Psoas muscle (tissue), 8 donors: ENCODE results near the gene ADCY10. TPM values are rescaled to one million over a fixed set of nuclear protein-coding genes. Genes with fewer than 3 reads are reported as not detected.

Source experiments
- ATAC-seq, 4 donors: fragments of 200-7000 bp; cut with Tn5 transposase; one replicate each; pipeline ENCODE4 v1.9.1; 2020; ENCODE audit warnings: moderate library complexity in 3 of 4, mild to moderate bottlenecking in 2 of 4
- DNase-seq, 2 donors: peaks; one replicate each; pipeline ENCODE4 v3.0.0-alpha.2; 2020
- H3K27ac ChIP-seq: fragments of 200-600 bp; one replicate; pipeline ENCODE4 v1.8.0; 2022
- H3K27me3 ChIP-seq, 3 donors: fragments of 200-600 bp in 1 of 3; one replicate each; pipeline versions ENCODE4 v1.6.1 to v1.8.0; 2013 to 2022; ENCODE audit warnings: low read length in 2 of 3, mild to moderate bottlenecking in 2 of 3, moderate library complexity in 1 of 3; ENCODE audit not compliant: insufficient read depth in 3 of 3
- H3K36me3 ChIP-seq, 2 donors: fragments of 200-600 bp in 1 of 2; one replicate each; pipeline versions ENCODE4 v1.6.1 to v1.8.0; 2013 to 2022; ENCODE audit warnings: low read depth in 1 of 2, mild to moderate bottlenecking in 1 of 2, moderate library complexity in 1 of 2; ENCODE audit not compliant: insufficient read depth in 1 of 2
- H3K4me1 ChIP-seq: fragments of 200-600 bp; one replicate; pipeline ENCODE4 v1.8.0; 2022
- H3K4me3 ChIP-seq: fragments of 200-600 bp; one replicate; pipeline ENCODE4 v1.8.0; 2022; ENCODE audit warnings: mild to moderate bottlenecking
- H3K9me3 ChIP-seq: fragments of 200-600 bp; one replicate; pipeline ENCODE4 v1.8.0; 2022
- WGBS, 3 donors: extraction: QIAGEN DNeasy Blood & Tissue Kit; methylation state at CpG; one replicate each; pipeline versions ENCODE4 v1.1.6 to v1.1.7; 2013; 5-methylcytosine and 5-hydroxymethylcytosine counted together
- intact Hi-C, 2 donors: fragments of 100-400 bp; cut with DNase I; formaldehyde crosslinking; loops; one replicate each; pipeline versions ENCODE4 v1.11.0 to v1.14.2; 2022
- polyA plus RNA-seq, 3 donors: library from polyadenylated mRNA; stranded (reverse); fragments of 200-250 nt; gene quantifications; one replicate each; pipeline ENCODE4 v1.2.3, GENCODE V29; 2013
- total RNA-seq, 4 donors: library from RNA; stranded (reverse); fragmentation: NEBNext Ultra II Directional in 2 of 4; extraction: Animal tissue kit (Norgen Biotek cat#: 25700) in 2 of 4; gene quantifications; one replicate each; pipeline versions ENCODE4 v1.2.1 to v1.2.4, GENCODE V29; 2021 to 2023
- TF ChIP-seq, protein P1 (sequence below): fragments of 200-600 bp; IDR thresholded peaks from one replicate; pipeline ENCODE4 v1.8.0; 2022; ENCODE audit warnings: antibody characterized with exemption
- donor health status: healthy with polysubstance abuse.
- donor health status: DM: no; HTN: no; CAD: no; lungs with moderate emphysema.
- donor health status: Bipolar disorder and iron deficiency.
- donor health status: healthy.
- donor health status: DM: yes; HTN: yes; CAD: no.
- donor health status: DM: no; HTN: no; CAD: no.
- donor health status: DM: no; HTN: no; CAD: no.
- donor health status: DM: yes; HTN: yes; CAD: no.

The ADCY10 gene
- total and polyA plus RNA-seq, 7 donors = 0.01 to 0.54 (median 0.17) TPM

GRCh38 chr1:167820684-167821355, 93.1 kb downstream of the ADCY10 start:
- TF ChIP-seq, protein P1, sequence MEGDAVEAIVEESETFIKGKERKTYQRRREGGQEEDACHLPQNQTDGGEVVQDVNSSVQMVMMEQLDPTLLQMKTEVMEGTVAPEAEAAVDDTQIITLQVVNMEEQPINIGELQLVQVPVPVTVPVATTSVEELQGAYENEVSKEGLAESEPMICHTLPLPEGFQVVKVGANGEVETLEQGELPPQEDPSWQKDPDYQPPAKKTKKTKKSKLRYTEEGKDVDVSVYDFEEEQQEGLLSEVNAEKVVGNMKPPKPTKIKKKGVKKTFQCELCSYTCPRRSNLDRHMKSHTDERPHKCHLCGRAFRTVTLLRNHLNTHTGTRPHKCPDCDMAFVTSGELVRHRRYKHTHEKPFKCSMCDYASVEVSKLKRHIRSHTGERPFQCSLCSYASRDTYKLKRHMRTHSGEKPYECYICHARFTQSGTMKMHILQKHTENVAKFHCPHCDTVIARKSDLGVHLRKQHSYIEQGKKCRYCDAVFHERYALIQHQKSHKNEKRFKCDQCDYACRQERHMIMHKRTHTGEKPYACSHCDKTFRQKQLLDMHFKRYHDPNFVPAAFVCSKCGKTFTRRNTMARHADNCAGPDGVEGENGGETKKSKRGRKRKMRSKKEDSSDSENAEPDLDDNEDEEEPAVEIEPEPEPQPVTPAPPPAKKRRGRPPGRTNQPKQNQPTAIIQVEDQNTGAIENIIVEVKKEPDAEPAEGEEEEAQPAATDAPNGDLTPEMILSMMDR = no peak
- ATAC-seq (peak; percentile 5 to 19 (median 11)), DNase-seq (no peak)
- H3K9me3 ChIP-seq = no peaks in the 10 kb centered on the region
- intact Hi-C loops = loop anchor here in 1 of 2 donors (5.0 kb wide), 1 partner anchor 106 kb away; no protein-coding TSS in a partner anchor
- WGBS, 3 donors = 82 to 87% (median 82%) methylated on average over 12 of the region's 12 CpGs
- H3K27me3 ChIP-seq = no peaks in the 10 kb centered on the region
- peaks cover 10% of the 10 kb centered on the region for H3K4me1 ChIP-seq
- peak overlapping the region; percentile 40 for H3K4me3 ChIP-seq
- no peaks in the 10 kb centered on the region for H3K36me3 ChIP-seq
- peak overlapping the region; percentile 84 for H3K27ac ChIP-seq

DNA sequence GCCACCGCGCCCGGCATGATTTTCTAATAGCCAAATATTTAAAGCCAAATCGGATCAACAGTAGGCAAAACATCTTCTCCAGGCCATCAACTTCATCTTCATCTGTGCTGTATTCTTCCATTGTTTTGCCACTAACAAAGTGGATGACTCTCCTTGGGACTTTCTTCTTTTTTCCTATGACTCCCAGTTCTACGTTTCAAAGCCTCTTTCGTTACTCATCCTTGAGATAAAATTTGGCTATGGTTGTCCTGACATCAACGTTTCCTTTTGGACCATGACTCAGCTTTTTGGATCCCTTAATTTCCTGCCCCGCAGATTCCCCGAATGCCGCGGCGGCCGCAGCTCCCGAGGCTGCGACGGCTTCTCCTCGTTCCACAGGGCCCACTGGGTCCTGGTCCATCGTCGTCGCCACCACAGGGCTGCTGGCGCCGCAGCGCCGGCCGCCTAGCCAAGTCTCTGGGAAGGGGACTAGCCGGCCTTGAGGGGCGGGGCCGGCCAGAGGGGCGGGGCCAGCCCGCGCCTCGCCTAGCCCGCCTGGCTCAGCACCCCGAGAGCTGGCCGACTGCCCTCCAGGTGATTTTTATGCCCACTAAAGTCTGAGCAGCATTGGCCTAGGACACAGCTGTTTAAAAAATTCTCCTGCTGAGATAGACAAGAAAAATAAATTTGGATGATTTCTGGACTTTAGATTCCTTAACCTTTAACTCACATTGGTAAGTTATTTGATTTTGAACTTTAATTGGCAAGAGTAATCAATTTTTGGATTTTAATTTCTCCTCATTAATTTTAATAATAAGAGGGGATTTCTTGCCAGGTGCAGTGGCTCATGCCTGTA, 93.9 kb downstream of the ADCY10 start:
- ATAC-seq (peak; percentile 98 to 99 (median 99)), DNase-seq (peak; percentile 90 to 94)
- intact Hi-C loops = loop anchor here in 1 of 2 donors (5.0 kb wide), 1 partner anchor 107 kb away; no protein-coding TSS in a partner anchor
- H3K36me3 ChIP-seq = no peaks in the 10 kb centered on the region
- H3K4me1 ChIP-seq = peaks cover 10% of the 10 kb centered on the region
- WGBS, 3 donors = 10% methylated on average over 35 of the region's 35 CpGs
- H3K27ac ChIP-seq = peak overlapping the region; percentile 84
- peak overlapping the region; percentile 40 for H3K4me3 ChIP-seq
- H3K27me3 ChIP-seq = no peaks in the 10 kb centered on the region
- H3K9me3 ChIP-seq = peaks cover 5% of the 10 kb centered on the region
- TF ChIP-seq, protein P1 = no peak

- intact Hi-C loops = no loop called here
- H3K4me1 ChIP-seq = peaks cover 9% of the 10 kb centered on the region
- no peak for ATAC-seq
- no peak overlapping the region for H3K4me3 ChIP-seq
- WGBS, 3 donors = 80 to 88% (median 86%) methylated on average over 1 of the region's 1 CpG
- H3K36me3 ChIP-seq = no peaks in the 10 kb centered on the region
- H3K9me3 ChIP-seq = peaks cover 12% of the 10 kb centered on the region
- TF ChIP-seq, protein P1 = no peak
- no peak for DNase-seq
- no peak overlapping the region for H3K27ac ChIP-seq
- H3K27me3 ChIP-seq = no peaks in the 10 kb centered on the region
Measured at GRCh38 chr1:167815650-167816049, 98.3 kb downstream of the ADCY10 start.

DNA sequence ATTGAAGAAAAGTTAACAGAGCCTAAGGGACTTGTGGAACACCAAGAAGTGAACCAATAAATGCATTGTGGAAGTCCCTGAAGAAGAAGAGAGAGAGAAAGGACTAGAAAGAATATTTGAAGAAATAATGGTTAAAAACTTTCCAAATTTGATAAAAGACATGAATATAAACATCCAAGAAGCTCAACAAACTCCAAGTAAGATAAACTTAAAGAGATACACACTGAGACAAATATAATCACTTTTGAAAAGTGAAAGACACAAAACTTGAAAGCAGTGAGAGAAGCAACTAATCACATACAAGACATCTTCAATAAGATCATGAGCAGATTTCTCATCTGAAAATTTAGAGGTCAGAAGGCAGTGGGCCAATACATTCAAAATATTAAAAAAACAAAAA, 101.0 kb downstream of the ADCY10 start:
- Histone ChIP-seq H3K36me3 (no peaks in the 10 kb centered on the region), H3K9me3 (peaks cover 12% of the 10 kb centered on the region), H3K4me3 (no peak overlapping the region), H3K27me3 (no peaks in the 10 kb centered on the region), H3K27ac (no peak overlapping the region), H3K4me1 (no peaks in the 10 kb centered on the region)
- TF ChIP-seq, protein P1 = no peak
- intact Hi-C loops = no loop called here
- ATAC-seq = no peak
- no peak for DNase-seq
